Testis (tissue), 2 donors: Measurements from ENCODE around the gene GLUL.

Source experiments
- POLR2A ChIP-seq: fragments of 450-650 bp; IDR thresholded peaks from one replicate; pipeline ENCODE4 v1.6.1; 2017; ENCODE audit warnings: antibody characterized with exemption, mild to moderate bottlenecking, moderate library complexity
- TF ChIP-seq, protein P1 (sequence below), 3 experiments: fragments of 450-650 bp in 2 of 3; fragments of 200-600 bp in 1 of 3; sonication (generic) in 1 of 3; IDR thresholded peaks; one replicate each; pipeline ENCODE4 v1.5.1; 2016 to 2019; ENCODE audit warnings: antibody characterized with exemption in 3 of 3, mild to moderate bottlenecking in 2 of 3, moderate library complexity in 1 of 3

DNA sequence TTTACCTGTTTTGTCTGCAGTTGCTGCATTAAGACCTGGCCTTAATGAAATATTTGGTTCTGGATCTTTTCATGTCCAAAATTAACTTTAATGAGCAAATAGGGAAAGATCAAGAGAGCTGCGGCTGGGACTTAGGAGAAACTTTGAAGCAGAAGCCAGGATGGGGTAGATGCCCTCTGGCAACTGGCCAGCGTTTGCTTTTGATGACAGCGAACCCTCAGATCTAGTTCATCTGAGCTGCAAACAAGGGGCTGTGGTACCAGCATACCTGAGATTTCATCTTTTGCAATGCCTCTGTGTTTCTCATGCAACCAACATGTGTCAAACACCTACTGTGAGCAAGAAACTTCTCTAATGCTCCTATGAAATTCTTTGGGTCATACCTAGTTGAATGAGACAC is 21.9 kb upstream of the GLUL start:
- TF ChIP-seq, protein P1, sequence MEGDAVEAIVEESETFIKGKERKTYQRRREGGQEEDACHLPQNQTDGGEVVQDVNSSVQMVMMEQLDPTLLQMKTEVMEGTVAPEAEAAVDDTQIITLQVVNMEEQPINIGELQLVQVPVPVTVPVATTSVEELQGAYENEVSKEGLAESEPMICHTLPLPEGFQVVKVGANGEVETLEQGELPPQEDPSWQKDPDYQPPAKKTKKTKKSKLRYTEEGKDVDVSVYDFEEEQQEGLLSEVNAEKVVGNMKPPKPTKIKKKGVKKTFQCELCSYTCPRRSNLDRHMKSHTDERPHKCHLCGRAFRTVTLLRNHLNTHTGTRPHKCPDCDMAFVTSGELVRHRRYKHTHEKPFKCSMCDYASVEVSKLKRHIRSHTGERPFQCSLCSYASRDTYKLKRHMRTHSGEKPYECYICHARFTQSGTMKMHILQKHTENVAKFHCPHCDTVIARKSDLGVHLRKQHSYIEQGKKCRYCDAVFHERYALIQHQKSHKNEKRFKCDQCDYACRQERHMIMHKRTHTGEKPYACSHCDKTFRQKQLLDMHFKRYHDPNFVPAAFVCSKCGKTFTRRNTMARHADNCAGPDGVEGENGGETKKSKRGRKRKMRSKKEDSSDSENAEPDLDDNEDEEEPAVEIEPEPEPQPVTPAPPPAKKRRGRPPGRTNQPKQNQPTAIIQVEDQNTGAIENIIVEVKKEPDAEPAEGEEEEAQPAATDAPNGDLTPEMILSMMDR (IDR thresholded peaks at IDR 0.05) = no peak
- TF ChIP-seq POLR2A = no peak
